ENCODE measurements around the gene SEMA5A.

Gene SEMA5A

GRCh38 chr5:9567039-9567438 is 21.2 kb upstream of the SEMA5A start:
- H3K36me3 ChIP-seq (ENCODE audit: control insufficient read depth in 5 of 5, insufficient read depth in 5 of 5, low read length in 5 of 5), result no peaks in the 10 kb centered on the region
- no peak overlapping the region for H3K27ac ChIP-seq (ENCODE audit: low read depth, low read length)
- no peaks in the 10 kb centered on the region for H3K4me1 ChIP-seq (ENCODE audit: control insufficient read depth in 5 of 5, insufficient read depth in 5 of 5, low read length in 5 of 5)
- H3K27me3 ChIP-seq (ENCODE audit: control insufficient read depth in 5 of 5, insufficient read depth in 4 of 5, low read length in 5 of 5), result no peaks in the 10 kb centered on the region
- no peak overlapping the region for H3K4me3 ChIP-seq (ENCODE audit: low read depth in 1 of 5, low read length in 5 of 5)
- H3K9ac ChIP-seq (ENCODE audit: low read length in 5 of 5), result no peak overlapping the region
- H3K9me3 ChIP-seq (ENCODE audit: control insufficient read depth in 5 of 5, low read length in 5 of 5), result no peaks in the 10 kb centered on the region

GRCh38 chr5:9564752-9565151 is 18.9 kb upstream of the SEMA5A start:
- H3K36me3 ChIP-seq (ENCODE audit: control insufficient read depth in 5 of 5, insufficient read depth in 5 of 5, low read length in 5 of 5), result no peaks in the 10 kb centered on the region
- H3K27ac ChIP-seq (ENCODE audit: low read depth, low read length), result no peak overlapping the region
- no peak overlapping the region for H3K4me3 ChIP-seq (ENCODE audit: low read depth in 1 of 5, low read length in 5 of 5)
- H3K9ac ChIP-seq (ENCODE audit: low read length in 5 of 5), result no peak overlapping the region
- H3K27me3 ChIP-seq (ENCODE audit: control insufficient read depth in 5 of 5, insufficient read depth in 4 of 5, low read length in 5 of 5), result no peaks in the 10 kb centered on the region
- H3K9me3 ChIP-seq (ENCODE audit: control insufficient read depth in 5 of 5, low read length in 5 of 5), result no peaks in the 10 kb centered on the region
- H3K4me1 ChIP-seq (ENCODE audit: control insufficient read depth in 5 of 5, insufficient read depth in 5 of 5, low read length in 5 of 5), result no peaks in the 10 kb centered on the region

GRCh38 chr5:9562141-9562540 is 16.3 kb upstream of the SEMA5A start:
- Histone ChIP-seq H3K4me1 (ENCODE audit: control insufficient read depth in 5 of 5, insufficient read depth in 5 of 5, low read length in 5 of 5) (peaks cover 0 to 13% (median 9%) of the 10 kb centered on the region in 5 donors), H3K27me3 (ENCODE audit: control insufficient read depth in 5 of 5, insufficient read depth in 4 of 5, low read length in 5 of 5) (no peaks in the 10 kb centered on the region), H3K9me3 (ENCODE audit: control insufficient read depth in 5 of 5, low read length in 5 of 5) (no peaks in the 10 kb centered on the region), H3K4me3 (ENCODE audit: low read depth in 1 of 5, low read length in 5 of 5) (no peak overlapping the region), H3K9ac (ENCODE audit: low read length in 5 of 5) (no peak overlapping the region), H3K36me3 (ENCODE audit: control insufficient read depth in 5 of 5, insufficient read depth in 5 of 5, low read length in 5 of 5) (no peaks in the 10 kb centered on the region), H3K27ac (ENCODE audit: low read depth, low read length) (no peak overlapping the region)

GRCh38 chr5:9559965-9560364 is 14.1 kb upstream of the SEMA5A start:
- Histone ChIP-seq H3K27ac (ENCODE audit: low read depth, low read length) (no peak overlapping the region), H3K9ac (ENCODE audit: low read length in 5 of 5) (no peak overlapping the region), H3K4me1 (ENCODE audit: control insufficient read depth in 5 of 5, insufficient read depth in 5 of 5, low read length in 5 of 5) (peaks cover 0 to 13% (median 9%) of the 10 kb centered on the region in 5 donors), H3K36me3 (ENCODE audit: control insufficient read depth in 5 of 5, insufficient read depth in 5 of 5, low read length in 5 of 5) (no peaks in the 10 kb centered on the region), H3K4me3 (ENCODE audit: low read depth in 1 of 5, low read length in 5 of 5) (no peak overlapping the region), H3K27me3 (ENCODE audit: control insufficient read depth in 5 of 5, insufficient read depth in 4 of 5, low read length in 5 of 5) (no peaks in the 10 kb centered on the region), H3K9me3 (ENCODE audit: control insufficient read depth in 5 of 5, low read length in 5 of 5) (no peaks in the 10 kb centered on the region)

- Histone ChIP-seq H3K27me3 (ENCODE audit: control insufficient read depth in 5 of 5, insufficient read depth in 4 of 5, low read length in 5 of 5) (no peaks in the 10 kb centered on the region), H3K9ac (ENCODE audit: low read length in 5 of 5) (no peak overlapping the region), H3K4me3 (ENCODE audit: low read depth in 1 of 5, low read length in 5 of 5) (no peak overlapping the region), H3K36me3 (ENCODE audit: control insufficient read depth in 5 of 5, insufficient read depth in 5 of 5, low read length in 5 of 5) (no peaks in the 10 kb centered on the region), H3K4me1 (ENCODE audit: control insufficient read depth in 5 of 5, insufficient read depth in 5 of 5, low read length in 5 of 5) (peaks cover 0 to 22% (median 9%) of the 10 kb centered on the region in 5 donors), H3K27ac (ENCODE audit: low read depth, low read length) (no peak overlapping the region), H3K9me3 (ENCODE audit: control insufficient read depth in 5 of 5, low read length in 5 of 5) (no peaks in the 10 kb centered on the region)
Observed at GRCh38 chr5:9558319-9558965, 12.6 kb upstream of the SEMA5A start.

GRCh38 chr5:9557696-9558095 is 11.8 kb upstream of the SEMA5A start:
- no peak overlapping the region for H3K9ac ChIP-seq (ENCODE audit: low read length in 5 of 5)
- H3K4me1 ChIP-seq (ENCODE audit: control insufficient read depth in 5 of 5, insufficient read depth in 5 of 5, low read length in 5 of 5), result peaks cover 0 to 25% (median 9%) of the 10 kb centered on the region in 5 donors
- H3K27me3 ChIP-seq (ENCODE audit: control insufficient read depth in 5 of 5, insufficient read depth in 4 of 5, low read length in 5 of 5), result no peaks in the 10 kb centered on the region
- H3K36me3 ChIP-seq (ENCODE audit: control insufficient read depth in 5 of 5, insufficient read depth in 5 of 5, low read length in 5 of 5), result no peaks in the 10 kb centered on the region
- H3K27ac ChIP-seq (ENCODE audit: low read depth, low read length), result no peak overlapping the region
- H3K4me3 ChIP-seq (ENCODE audit: low read depth in 1 of 5, low read length in 5 of 5), result no peak overlapping the region
- no peaks in the 10 kb centered on the region for H3K9me3 ChIP-seq (ENCODE audit: control insufficient read depth in 5 of 5, low read length in 5 of 5)

- no peak overlapping the region for H3K27ac ChIP-seq (ENCODE audit: low read depth, low read length)
- H3K4me3 ChIP-seq (ENCODE audit: low read depth in 1 of 5, low read length in 5 of 5), result no peak overlapping the region
- no peaks in the 10 kb centered on the region for H3K9me3 ChIP-seq (ENCODE audit: control insufficient read depth in 5 of 5, low read length in 5 of 5)
Observed at GRCh38 chr5:9555961-9556360, 10.1 kb upstream of the SEMA5A start.

GRCh38 chr5:9554122-9554521 is 8.2 kb upstream of the SEMA5A start:
- peaks cover 0 to 25% (median 9%) of the 10 kb centered on the region in 5 donors for H3K4me1 ChIP-seq (ENCODE audit: control insufficient read depth in 5 of 5, insufficient read depth in 5 of 5, low read length in 5 of 5)
- no peaks in the 10 kb centered on the region for H3K9me3 ChIP-seq (ENCODE audit: control insufficient read depth in 5 of 5, low read length in 5 of 5)
- H3K36me3 ChIP-seq (ENCODE audit: control insufficient read depth in 5 of 5, insufficient read depth in 5 of 5, low read length in 5 of 5), result peaks cover 4 to 18% (median 9%) of the 10 kb centered on the region in 5 donors
- H3K9ac ChIP-seq (ENCODE audit: low read length in 5 of 5), result no peak overlapping the region
- no peak overlapping the region for H3K27ac ChIP-seq (ENCODE audit: low read depth, low read length)
- H3K4me3 ChIP-seq (ENCODE audit: low read depth in 1 of 5, low read length in 5 of 5), result no peak overlapping the region
- no peaks in the 10 kb centered on the region for H3K27me3 ChIP-seq (ENCODE audit: control insufficient read depth in 5 of 5, insufficient read depth in 4 of 5, low read length in 5 of 5)

More at GRCh38 chr5:9555961-9556360, 10.1 kb upstream of the SEMA5A start:
- peaks cover 0 to 25% (median 9%) of the 10 kb centered on the region in 5 donors for H3K4me1 ChIP-seq (ENCODE audit: control insufficient read depth in 5 of 5, insufficient read depth in 5 of 5, low read length in 5 of 5)
- no peak overlapping the region for H3K9ac ChIP-seq (ENCODE audit: low read length in 5 of 5)
- H3K36me3 ChIP-seq (ENCODE audit: control insufficient read depth in 5 of 5, insufficient read depth in 5 of 5, low read length in 5 of 5), result peaks cover 0 to 6% (median 0%) of the 10 kb centered on the region in 5 donors
- H3K27me3 ChIP-seq (ENCODE audit: control insufficient read depth in 5 of 5, insufficient read depth in 4 of 5, low read length in 5 of 5), result no peaks in the 10 kb centered on the region

- no peaks in the 10 kb centered on the region for H3K9me3 ChIP-seq (ENCODE audit: control insufficient read depth in 5 of 5, low read length in 5 of 5)
- no peak overlapping the region for H3K9ac ChIP-seq (ENCODE audit: low read length in 5 of 5)
- H3K4me1 ChIP-seq (ENCODE audit: control insufficient read depth in 5 of 5, insufficient read depth in 5 of 5, low read length in 5 of 5), result peaks cover 0 to 22% (median 7%) of the 10 kb centered on the region in 5 donors
- H3K4me3 ChIP-seq (ENCODE audit: low read depth in 1 of 5, low read length in 5 of 5), result no peak overlapping the region
- H3K27me3 ChIP-seq (ENCODE audit: control insufficient read depth in 5 of 5, insufficient read depth in 4 of 5, low read length in 5 of 5), result no peaks in the 10 kb centered on the region
- peaks cover 6 to 19% (median 10%) of the 10 kb centered on the region in 5 donors for H3K36me3 ChIP-seq (ENCODE audit: control insufficient read depth in 5 of 5, insufficient read depth in 5 of 5, low read length in 5 of 5)
- H3K27ac ChIP-seq (ENCODE audit: low read depth, low read length), result no peak overlapping the region
Observed at GRCh38 chr5:9553561-9553960, 7.7 kb upstream of the SEMA5A start.

- Histone ChIP-seq H3K27me3 (ENCODE audit: control insufficient read depth in 5 of 5, insufficient read depth in 4 of 5, low read length in 5 of 5) (no peaks in the 10 kb centered on the region), H3K9ac (ENCODE audit: low read length in 5 of 5) (no peak overlapping the region), H3K4me1 (ENCODE audit: control insufficient read depth in 5 of 5, insufficient read depth in 5 of 5, low read length in 5 of 5) (peaks cover 0 to 25% (median 15%) of the 10 kb centered on the region in 5 donors), H3K4me3 (ENCODE audit: low read depth in 1 of 5, low read length in 5 of 5) (no peak overlapping the region), H3K36me3 (ENCODE audit: control insufficient read depth in 5 of 5, insufficient read depth in 5 of 5, low read length in 5 of 5) (peaks cover 6 to 19% (median 10%) of the 10 kb centered on the region in 5 donors), H3K27ac (ENCODE audit: low read depth, low read length) (no peak overlapping the region), H3K9me3 (ENCODE audit: control insufficient read depth in 5 of 5, low read length in 5 of 5) (no peaks in the 10 kb centered on the region)
Observed at GRCh38 chr5:9551567-9552537, 6.0 kb upstream of the SEMA5A start.
